GM19099 (cell line): ENCODE measurements around the gene C19orf47.

Source experiments
- POLR2A ChIP-seq: IDR thresholded peaks from 3 replicates; pipeline ENCODE4 v1.6.1; 2011; ENCODE audit warnings: low read depth; ENCODE audit not compliant: insufficient read length; ENCODE audit errors: extremely low read depth

Gene C19orf47

GRCh38 chr19:40381321-40381720, 33.1 kb upstream of the C19orf47 start:
- TF ChIP-seq POLR2A = no peak

GRCh38 chr19:40380199-40381037, 32.2 kb upstream of the C19orf47 start:
- TF ChIP-seq POLR2A = no peak

- no peak for TF ChIP-seq POLR2A
Measured at GRCh38 chr19:40379446-40380198, 31.4 kb upstream of the C19orf47 start.

- TF ChIP-seq POLR2A = no peak
Measured at GRCh38 chr19:40378509-40378908, 30.3 kb upstream of the C19orf47 start.

- no peak for TF ChIP-seq POLR2A
Measured at GRCh38 chr19:40377876-40378385, 29.7 kb upstream of the C19orf47 start.

- TF ChIP-seq POLR2A = no peak
Measured at GRCh38 chr19:40376286-40376862, 28.2 kb upstream of the C19orf47 start.

GRCh38 chr19:40374084-40374483, 25.9 kb upstream of the C19orf47 start:
- TF ChIP-seq POLR2A = no peak

GRCh38 chr19:40371802-40372122, 23.6 kb upstream of the C19orf47 start:
- TF ChIP-seq POLR2A = no peak

- TF ChIP-seq POLR2A = no peak
Measured at GRCh38 chr19:40370997-40371801, 23.0 kb upstream of the C19orf47 start.

- TF ChIP-seq POLR2A = no peak
Measured at GRCh38 chr19:40369797-40370196, 21.6 kb upstream of the C19orf47 start.

- no peak for TF ChIP-seq POLR2A
Measured at GRCh38 chr19:40367577-40368434, 19.6 kb upstream of the C19orf47 start.

- TF ChIP-seq POLR2A = no peak
Measured at GRCh38 chr19:40366697-40367561, 18.7 kb upstream of the C19orf47 start.
